ENCODE results near the gene PIGU. TPM values are rescaled to one million over a fixed set of nuclear protein-coding genes. Genes with fewer than 3 reads are reported as not detected.

Gene PIGU
- total and polyA plus RNA-seq, 2 of the 13 experiments (the other 11 are each of a cell fraction or from before 2014, with no cell fraction given): 45.5 to 231 TPM

- no peak for TF ChIP-seq ZNF687 (CRISPR knock-in tag; IDR thresholded peaks at IDR 0.05)
- TF ChIP-seq CBX5 (CRISPR knock-in tag; IDR thresholded peaks at IDR 0.05; ENCODE audit: borderline replicate concordance): no peak
- TF ChIP-seq RFX3 (CRISPR knock-in tag; IDR thresholded peaks at IDR 0.05): no peak
- TF ChIP-seq ZFP62 (CRISPR knock-in tag; IDR thresholded peaks at IDR 0.05): no peak
- no peak for TF ChIP-seq LCORL (IDR thresholded peaks at IDR 0.05)
- TF ChIP-seq LCORL (CRISPR knock-in tag; IDR thresholded peaks at IDR 0.05): peak; percentile 45; the same call in 1 of the 2 replicates
- no peak for TF ChIP-seq ZBTB10 (CRISPR knock-in tag; IDR thresholded peaks at IDR 0.05; ENCODE audit: borderline replicate concordance)
- no peak for TF ChIP-seq ZNF343 (CRISPR knock-in tag; IDR thresholded peaks at IDR 0.05)
- 0 out of 2 replicates have a peak, but pooled peaks have one; percentile 29 for TF ChIP-seq TARDBP (CRISPR knock-in tag; IDR thresholded peaks at IDR 0.05)
- TF ChIP-seq HNF4A (CRISPR knock-in tag; IDR thresholded peaks at IDR 0.05): peak; percentile 91
- no peak for TF ChIP-seq MYPOP (CRISPR knock-in tag; IDR thresholded peaks at IDR 0.05)
- no peak for TF ChIP-seq ZNF124 (CRISPR knock-in tag; IDR thresholded peaks at IDR 0.05)
- peak; percentile 51; the same call in 1 of the 2 replicates for TF ChIP-seq ZNF281 (CRISPR knock-in tag; IDR thresholded peaks at IDR 0.05; ENCODE audit: borderline replicate concordance)
- peak; percentile 54; the same call in 1 of the 2 replicates for TF ChIP-seq ONECUT2 (CRISPR knock-in tag; IDR thresholded peaks at IDR 0.05)
- TF ChIP-seq PRDM15 (CRISPR knock-in tag; IDR thresholded peaks at IDR 0.05): no peak
Observed at GRCh38 chr20:34712525-34713192, 35.8 kb upstream of the PIGU start (continued).
